Measurements from ENCODE around the gene FAM124B.

- TF ChIP-seq, protein P1, sequence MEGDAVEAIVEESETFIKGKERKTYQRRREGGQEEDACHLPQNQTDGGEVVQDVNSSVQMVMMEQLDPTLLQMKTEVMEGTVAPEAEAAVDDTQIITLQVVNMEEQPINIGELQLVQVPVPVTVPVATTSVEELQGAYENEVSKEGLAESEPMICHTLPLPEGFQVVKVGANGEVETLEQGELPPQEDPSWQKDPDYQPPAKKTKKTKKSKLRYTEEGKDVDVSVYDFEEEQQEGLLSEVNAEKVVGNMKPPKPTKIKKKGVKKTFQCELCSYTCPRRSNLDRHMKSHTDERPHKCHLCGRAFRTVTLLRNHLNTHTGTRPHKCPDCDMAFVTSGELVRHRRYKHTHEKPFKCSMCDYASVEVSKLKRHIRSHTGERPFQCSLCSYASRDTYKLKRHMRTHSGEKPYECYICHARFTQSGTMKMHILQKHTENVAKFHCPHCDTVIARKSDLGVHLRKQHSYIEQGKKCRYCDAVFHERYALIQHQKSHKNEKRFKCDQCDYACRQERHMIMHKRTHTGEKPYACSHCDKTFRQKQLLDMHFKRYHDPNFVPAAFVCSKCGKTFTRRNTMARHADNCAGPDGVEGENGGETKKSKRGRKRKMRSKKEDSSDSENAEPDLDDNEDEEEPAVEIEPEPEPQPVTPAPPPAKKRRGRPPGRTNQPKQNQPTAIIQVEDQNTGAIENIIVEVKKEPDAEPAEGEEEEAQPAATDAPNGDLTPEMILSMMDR (IDR thresholded peaks at IDR 0.05): no peak
- no peak for TF ChIP-seq EZH2 (IDR thresholded peaks at IDR 0.05; ENCODE audit: borderline replicate concordance, insufficient read depth, low read depth, low read length, poor library complexity, severe bottlenecking)
These were observed 1.8 kb upstream of the FAM124B start for GRCh38 chr2:224403657-224404056.

Measured in B cell (primary cell).